ENCODE measurements around the gene TRIP10. TPM values are rescaled to one million over a fixed set of nuclear protein-coding genes. Genes with fewer than 3 reads are reported as not detected.

Gene TRIP10
- total RNA-seq, 1 donor from 2014 or later = 53.0 TPM

DNA sequence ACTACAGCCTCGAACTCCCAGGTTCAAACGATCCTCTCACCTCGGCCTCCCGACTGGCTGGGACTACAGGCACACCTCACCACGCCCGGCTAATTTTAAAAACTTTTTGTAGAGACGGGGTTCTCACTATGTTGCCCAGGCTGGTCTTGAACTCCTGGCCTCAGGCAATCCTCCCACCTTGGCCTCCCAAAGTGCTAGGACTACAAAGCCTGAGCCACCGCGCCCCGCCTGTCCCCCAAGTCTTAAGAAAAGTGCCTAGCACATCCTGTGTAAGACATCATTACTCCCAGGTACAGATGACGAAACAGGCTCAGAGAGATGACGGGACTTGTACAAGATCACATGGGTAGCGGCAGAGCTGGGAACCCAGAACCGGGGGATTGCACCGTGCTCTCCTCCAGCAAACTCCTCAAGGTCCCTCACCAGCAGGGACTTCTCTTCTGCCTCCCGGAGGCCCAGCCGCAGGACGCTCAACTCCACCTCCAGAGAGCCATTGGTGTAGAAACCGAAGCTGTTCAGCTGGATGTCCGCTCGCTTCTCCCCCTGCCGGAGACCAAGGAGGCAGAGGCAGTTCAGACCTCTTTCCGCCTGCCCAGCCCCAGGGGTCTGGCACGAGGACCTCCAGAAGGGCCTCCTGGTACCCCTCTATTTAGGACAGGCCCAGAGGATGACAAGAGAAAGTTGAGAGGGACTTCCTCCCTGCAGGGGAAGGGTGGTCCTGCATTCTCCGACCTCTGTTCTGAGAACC lies 3.1 kb upstream of the TRIP10 start:
- H3K36me3 Mint-ChIP-seq = peaks cover 8% of the 10 kb centered on the region

DNA sequence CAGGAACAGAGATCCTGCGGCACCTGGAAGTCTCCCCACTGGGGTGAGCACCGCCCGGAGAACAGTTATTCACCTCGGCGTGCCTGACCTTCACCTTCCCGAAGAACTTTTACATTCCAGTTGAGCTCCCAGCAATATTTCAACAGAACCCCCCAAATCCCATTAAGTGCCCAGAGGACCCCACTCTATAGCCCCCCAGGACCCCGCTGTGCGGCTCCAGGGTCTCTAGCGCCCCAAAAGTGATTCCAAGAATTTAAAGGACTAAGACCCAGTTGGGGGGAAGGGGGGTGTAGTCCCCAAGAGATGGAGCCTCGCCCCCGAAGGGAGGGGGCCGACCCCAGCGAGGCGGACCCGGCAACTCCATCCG lies 2.6 kb upstream of the TRIP10 start:
- Histone ChIP-seq H3K4me1 (peaks cover 25% of the 10 kb centered on the region), H4K20me1 (ENCODE audit: low read depth) (no peaks in the 10 kb centered on the region), H3K27ac (peak overlapping the region; percentile 98), H3K9me3 (ENCODE audit: low read depth) (no peaks in the 10 kb centered on the region), H3K36me3 (no peaks in the 10 kb centered on the region), H3K79me2 (ENCODE audit: low read depth) (peaks cover 28% of the 10 kb centered on the region), H3K4me2 (peak overlapping the region; percentile 93), H3K4me3 (peak overlapping the region; percentile 91), H3K27me3 (no peaks in the 10 kb centered on the region), H3F3A (ENCODE audit: low read depth) (peaks cover 39% of the 10 kb centered on the region), H3K9ac (peak overlapping the region; percentile 81), H2AFZ (replicated peaks) (peak overlapping the region; percentile 69)
- H3K27me3 Mint-ChIP-seq (ENCODE audit: insufficient read depth, low read depth) = peaks cover 9% of the 10 kb centered on the region
- no peaks in the 10 kb centered on the region for H3K9me3 Mint-ChIP-seq
- H3K36me3 Mint-ChIP-seq = peaks cover 8% of the 10 kb centered on the region
- no peak for DNase-seq (ENCODE audit: low spot score)
- H3K27ac Mint-ChIP-seq = peak overlapping the region; percentile 84
- H3K4me3 Mint-ChIP-seq = peak overlapping the region; percentile 97
- H3K4me1 Mint-ChIP-seq = peaks cover 33% of the 10 kb centered on the region
- TF ChIP-seq, protein P1, sequence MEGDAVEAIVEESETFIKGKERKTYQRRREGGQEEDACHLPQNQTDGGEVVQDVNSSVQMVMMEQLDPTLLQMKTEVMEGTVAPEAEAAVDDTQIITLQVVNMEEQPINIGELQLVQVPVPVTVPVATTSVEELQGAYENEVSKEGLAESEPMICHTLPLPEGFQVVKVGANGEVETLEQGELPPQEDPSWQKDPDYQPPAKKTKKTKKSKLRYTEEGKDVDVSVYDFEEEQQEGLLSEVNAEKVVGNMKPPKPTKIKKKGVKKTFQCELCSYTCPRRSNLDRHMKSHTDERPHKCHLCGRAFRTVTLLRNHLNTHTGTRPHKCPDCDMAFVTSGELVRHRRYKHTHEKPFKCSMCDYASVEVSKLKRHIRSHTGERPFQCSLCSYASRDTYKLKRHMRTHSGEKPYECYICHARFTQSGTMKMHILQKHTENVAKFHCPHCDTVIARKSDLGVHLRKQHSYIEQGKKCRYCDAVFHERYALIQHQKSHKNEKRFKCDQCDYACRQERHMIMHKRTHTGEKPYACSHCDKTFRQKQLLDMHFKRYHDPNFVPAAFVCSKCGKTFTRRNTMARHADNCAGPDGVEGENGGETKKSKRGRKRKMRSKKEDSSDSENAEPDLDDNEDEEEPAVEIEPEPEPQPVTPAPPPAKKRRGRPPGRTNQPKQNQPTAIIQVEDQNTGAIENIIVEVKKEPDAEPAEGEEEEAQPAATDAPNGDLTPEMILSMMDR (IDR thresholded peaks at IDR 0.05) = peak; percentile 30
- TF ChIP-seq EZH2phosphoT487 (IDR thresholded peaks at IDR 0.05) = no peak

More for the DNA sequence above, 3.1 kb upstream of the TRIP10 start:
- no peaks in the 10 kb centered on the region for H3K27me3 ChIP-seq
- H3K9me3 ChIP-seq (ENCODE audit: low read depth) = no peaks in the 10 kb centered on the region
- DNase-seq (ENCODE audit: low spot score) = peak; percentile 88
- Mint-ChIP-seq H3K4me1 (peaks cover 31% of the 10 kb centered on the region), H3K9me3 (no peaks in the 10 kb centered on the region), H3K4me3 (peak overlapping the region; percentile 97), H3K27ac (peak overlapping the region; percentile 84), H3K27me3 (ENCODE audit: insufficient read depth, low read depth) (peaks cover 9% of the 10 kb centered on the region)
- H4K20me1 ChIP-seq (ENCODE audit: low read depth) = no peaks in the 10 kb centered on the region
- no peak for TF ChIP-seq EZH2 (IDR thresholded peaks at IDR 0.05)
- TF ChIP-seq, protein P1 (IDR thresholded peaks at IDR 0.05) = peak; percentile 62
- peaks cover 22% of the 10 kb centered on the region for H3K79me2 ChIP-seq (ENCODE audit: low read depth)
- H3K9ac ChIP-seq = peak overlapping the region; percentile 50
- H2AFZ ChIP-seq (replicated peaks) = peak overlapping the region; percentile 69
- H3K4me1 ChIP-seq = peaks cover 20% of the 10 kb centered on the region
- H3K4me3 ChIP-seq = peak overlapping the region; percentile 91
- H3K27ac ChIP-seq = no peak overlapping the region
- no peaks in the 10 kb centered on the region for H3K36me3 ChIP-seq
- H3F3A ChIP-seq (ENCODE audit: low read depth) = peaks cover 33% of the 10 kb centered on the region
- peak overlapping the region; percentile 93 for H3K4me2 ChIP-seq

DNA sequence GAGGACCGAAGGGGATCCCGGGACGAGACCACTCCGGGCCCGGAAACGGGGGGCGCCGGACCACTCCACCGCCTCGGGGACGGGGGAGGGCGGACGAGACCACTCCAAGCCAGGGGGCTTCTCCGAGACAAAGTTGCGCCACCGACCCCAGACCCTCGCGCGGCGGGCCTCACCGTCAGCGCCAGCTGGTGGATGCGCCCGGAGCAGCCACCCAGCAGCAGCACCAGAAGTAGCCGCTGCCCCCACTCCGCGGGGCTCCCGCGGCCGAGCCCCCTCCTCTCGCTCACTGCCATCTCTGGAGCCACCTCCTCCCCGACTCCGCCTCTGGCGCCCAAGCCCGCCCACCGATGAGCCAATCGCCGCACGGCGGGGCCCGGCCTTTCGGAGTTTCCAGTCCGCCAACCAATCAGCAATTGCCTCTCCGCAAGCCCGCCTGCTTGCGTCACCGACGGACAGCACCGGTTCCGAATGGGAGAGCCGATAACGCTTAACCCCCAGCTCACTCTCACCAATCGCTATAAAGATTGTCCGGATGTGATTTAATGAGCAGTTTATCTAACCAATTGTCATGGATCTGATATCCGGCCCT lies 2.1 kb upstream of the TRIP10 start, which contains the start of gene GPR108:
TSS of gene GPR108 (minus strand) at position 297 of the 589 bp plus-strand sequence. CDS start at position 293, 4 bp downstream.
- H3K4me1 Mint-ChIP-seq = peaks cover 36% of the 10 kb centered on the region
- H3K79me2 ChIP-seq (ENCODE audit: low read depth) = peaks cover 33% of the 10 kb centered on the region

More for the DNA sequence above, 2.1 kb upstream of the TRIP10 start, which contains the start of gene GPR108:
- Histone ChIP-seq H3K9ac (peak within 1 kb of the TSS; percentile 81), H3K36me3 (no peaks in the 10 kb centered on the region), H2AFZ (replicated peaks) (peak within 1 kb of the TSS; percentile 69), H3K4me2 (peak within 1 kb of the TSS; percentile 93), H4K20me1 (ENCODE audit: low read depth) (no peaks in the 10 kb centered on the region), H3K4me1 (peaks cover 28% of the 10 kb centered on the region), H3K4me3 (peak within 1 kb of the TSS; percentile 91), H3K27me3 (no peaks in the 10 kb centered on the region), H3K27ac (peak within 1 kb of the TSS; percentile 98), H3K9me3 (ENCODE audit: low read depth) (no peaks in the 10 kb centered on the region), H3F3A (ENCODE audit: low read depth) (peaks cover 44% of the 10 kb centered on the region)
- Mint-ChIP-seq H3K4me3 (peak within 1 kb of the TSS; percentile 97), H3K36me3 (peaks cover 5% of the 10 kb centered on the region), H3K27me3 (ENCODE audit: insufficient read depth, low read depth) (peaks cover 9% of the 10 kb centered on the region), H3K27ac (peak within 1 kb of the TSS; percentile 96), H3K9me3 (no peaks in the 10 kb centered on the region)
- DNase-seq (ENCODE audit: low spot score) = peak; percentile 100
- TF ChIP-seq, protein P1 (IDR thresholded peaks at IDR 0.05) = no peak
- no peak for TF ChIP-seq EZH2phosphoT487 (IDR thresholded peaks at IDR 0.05)
